Measurements from ENCODE around the gene PRRC2C.

DNA sequence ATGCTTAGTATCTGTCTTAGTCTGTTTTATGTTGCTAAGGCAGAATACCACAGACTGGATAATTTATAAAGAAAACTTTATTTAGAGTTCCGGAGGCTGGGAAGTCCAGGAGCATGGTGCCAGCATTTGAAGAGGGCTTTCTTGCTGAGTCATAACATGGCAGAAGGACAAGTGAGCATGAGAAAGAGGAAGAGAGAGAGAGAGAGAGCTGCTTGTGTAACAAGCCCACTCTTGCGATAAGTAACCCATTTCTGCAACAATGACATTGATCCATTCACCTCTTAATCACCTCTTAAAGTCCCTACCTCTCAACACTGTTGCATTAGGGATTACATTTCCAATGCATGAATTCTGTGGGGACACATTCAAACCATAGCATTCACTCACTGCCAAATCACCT lies 125.1 kb downstream of the PRRC2C start:
- no peak for TF ChIP-seq CEBPB (IDR thresholded peaks at IDR 0.05)
- TF ChIP-seq, protein P1, sequence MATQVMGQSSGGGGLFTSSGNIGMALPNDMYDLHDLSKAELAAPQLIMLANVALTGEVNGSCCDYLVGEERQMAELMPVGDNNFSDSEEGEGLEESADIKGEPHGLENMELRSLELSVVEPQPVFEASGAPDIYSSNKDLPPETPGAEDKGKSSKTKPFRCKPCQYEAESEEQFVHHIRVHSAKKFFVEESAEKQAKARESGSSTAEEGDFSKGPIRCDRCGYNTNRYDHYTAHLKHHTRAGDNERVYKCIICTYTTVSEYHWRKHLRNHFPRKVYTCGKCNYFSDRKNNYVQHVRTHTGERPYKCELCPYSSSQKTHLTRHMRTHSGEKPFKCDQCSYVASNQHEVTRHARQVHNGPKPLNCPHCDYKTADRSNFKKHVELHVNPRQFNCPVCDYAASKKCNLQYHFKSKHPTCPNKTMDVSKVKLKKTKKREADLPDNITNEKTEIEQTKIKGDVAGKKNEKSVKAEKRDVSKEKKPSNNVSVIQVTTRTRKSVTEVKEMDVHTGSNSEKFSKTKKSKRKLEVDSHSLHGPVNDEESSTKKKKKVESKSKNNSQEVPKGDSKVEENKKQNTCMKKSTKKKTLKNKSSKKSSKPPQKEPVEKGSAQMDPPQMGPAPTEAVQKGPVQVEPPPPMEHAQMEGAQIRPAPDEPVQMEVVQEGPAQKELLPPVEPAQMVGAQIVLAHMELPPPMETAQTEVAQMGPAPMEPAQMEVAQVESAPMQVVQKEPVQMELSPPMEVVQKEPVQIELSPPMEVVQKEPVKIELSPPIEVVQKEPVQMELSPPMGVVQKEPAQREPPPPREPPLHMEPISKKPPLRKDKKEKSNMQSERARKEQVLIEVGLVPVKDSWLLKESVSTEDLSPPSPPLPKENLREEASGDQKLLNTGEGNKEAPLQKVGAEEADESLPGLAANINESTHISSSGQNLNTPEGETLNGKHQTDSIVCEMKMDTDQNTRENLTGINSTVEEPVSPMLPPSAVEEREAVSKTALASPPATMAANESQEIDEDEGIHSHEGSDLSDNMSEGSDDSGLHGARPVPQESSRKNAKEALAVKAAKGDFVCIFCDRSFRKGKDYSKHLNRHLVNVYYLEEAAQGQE (IDR thresholded peaks at IDR 0.05; ENCODE audit: low read depth), result no peak
- no peak for TF ChIP-seq MAX (IDR thresholded peaks at IDR 0.05)
- no peak for TF ChIP-seq NFIC (IDR thresholded peaks at IDR 0.05)
- no peak for TF ChIP-seq EP300 (IDR thresholded peaks at IDR 0.05; ENCODE audit: borderline replicate concordance)
- TF ChIP-seq TEAD4 (IDR thresholded peaks at IDR 0.05), result no peak
- TF ChIP-seq CREB1 (IDR thresholded peaks at IDR 0.05; ENCODE audit: low read depth), result no peak
- TF ChIP-seq TAF1 (IDR thresholded peaks at IDR 0.05; ENCODE audit: low read depth), result no peak
- TF ChIP-seq YY1 (IDR thresholded peaks at IDR 0.05; ENCODE audit: low read depth), result no peak
- TF ChIP-seq RAD21 (IDR thresholded peaks at IDR 0.05; ENCODE audit: low read depth), result no peak
- TF ChIP-seq EGR1 (IDR thresholded peaks at IDR 0.05), result no peak
